Stimulated activated CD8-positive, alpha-beta memory T cell treated with anti-CD3 and anti-CD28 coated beads, Interleukin-12 subunit alpha, Interleukin-12 subunit beta, amount 100 ng/mL, for 24 hours (primary cell): ENCODE data around the gene BRCC3.

Experiments used
- DNase-seq: peaks from one replicate; pipeline ENCODE4 v3.0.0-alpha.2; 2020; ENCODE audit errors: extremely low read depth

The BRCC3 gene

GRCh38 chrX:155070975-155071693 is at the start of gene BRCC3, which contains the start of the genes CMC4 and MTCP1:
Gene BRCC3 (plus strand): TSS chrX:155071508. CDS start chrX:155071528, 20 bp downstream.
Gene CMC4 (minus strand): TSS chrX:155071136. CDS start chrX:155064023, 7,113 bp downstream.
Gene MTCP1 (minus strand): TSS chrX:155071136. CDS start chrX:155066010, 5,126 bp downstream.
- peak; percentile 47 for DNase-seq

- DNase-seq: no peak
Measured at GRCh38 chrX:155022585-155022984, 48.7 kb upstream of the BRCC3 start, which contains the start of gene F8. Gene F8 (minus strand): TSS chrX:155022723. CDS start chrX:155022552, 171 bp downstream.

GRCh38 chrX:155023907-155024833 is 47.1 kb upstream of the BRCC3 start:
- DNase-seq: no peak

GRCh38 chrX:155026420-155026726 is 44.9 kb upstream of the BRCC3 start:
- no peak for DNase-seq

- DNase-seq: peak; percentile 77
Measured at GRCh38 chrX:155026727-155027508, 44.4 kb upstream of the BRCC3 start, which contains the start of gene FUNDC2. Gene FUNDC2 (plus strand): TSS chrX:155026844. CDS start chrX:155026939, 95 bp downstream.

GRCh38 chrX:155027509-155028066 is 43.7 kb upstream of the BRCC3 start:
- DNase-seq: no peak

- DNase-seq: no peak
Measured at GRCh38 chrX:155028129-155028528, 43.2 kb upstream of the BRCC3 start.

- DNase-seq: no peak
Measured at GRCh38 chrX:155028877-155029291, 42.4 kb upstream of the BRCC3 start.

GRCh38 chrX:155031657-155032056 is 39.7 kb upstream of the BRCC3 start:
- DNase-seq: no peak

GRCh38 chrX:155035688-155036087 is 35.6 kb upstream of the BRCC3 start:
- no peak for DNase-seq

GRCh38 chrX:155046129-155046810 is 25.0 kb upstream of the BRCC3 start:
- DNase-seq: no peak

- DNase-seq: no peak
Measured at GRCh38 chrX:155046811-155047528, 24.3 kb upstream of the BRCC3 start.

GRCh38 chrX:155048977-155049619 is 22.2 kb upstream of the BRCC3 start:
- DNase-seq: no peak

GRCh38 chrX:155052738-155053498 is 18.4 kb upstream of the BRCC3 start:
- no peak for DNase-seq

- no peak for DNase-seq
Measured at GRCh38 chrX:155053656-155054055, 17.7 kb upstream of the BRCC3 start.

- DNase-seq: no peak
Measured at GRCh38 chrX:155054255-155054654, 17.1 kb upstream of the BRCC3 start.

GRCh38 chrX:155055494-155055893 is 15.8 kb upstream of the BRCC3 start:
- DNase-seq: no peak

GRCh38 chrX:155056471-155056870 is 14.8 kb upstream of the BRCC3 start:
- no peak for DNase-seq
